Stimulated activated CD4-positive, alpha-beta T cell treated with anti-CD3 and anti-CD28 coated beads, Interleukin-4, amount 100 ng/mL, for 24 hours (primary cell): Measurements from ENCODE around the gene PARD3.
"Not testable (repeated sequence)": the region's sequence is repeated elsewhere in the genome, so short reads cannot be mapped to it uniquely, and the experiment has no call there.

Experiments used
- DNase-seq: peaks from one replicate; pipeline ENCODE4 v3.0.0-alpha.2; 2020

PARD3 gene

GRCh38 chr10:34359435-34359813 lies 455.7 kb downstream of the PARD3 start:
- no peak for DNase-seq

GRCh38 chr10:34358729-34359434 lies 456.2 kb downstream of the PARD3 start:
- no peak for DNase-seq

- DNase-seq = no peak
Observed at GRCh38 chr10:34356463-34356862, 458.6 kb downstream of the PARD3 start.

- DNase-seq = not testable (repeated sequence)
Observed at GRCh38 chr10:34353530-34353929, 461.6 kb downstream of the PARD3 start.

GRCh38 chr10:34352599-34353204 lies 462.4 kb downstream of the PARD3 start:
- DNase-seq = not testable (repeated sequence)

GRCh38 chr10:34351161-34351560 lies 463.9 kb downstream of the PARD3 start:
- no peak for DNase-seq

- DNase-seq = no peak
Observed at GRCh38 chr10:34348917-34349485, 466.1 kb downstream of the PARD3 start.

- no peak for DNase-seq
Observed at GRCh38 chr10:34348021-34348420, 467.1 kb downstream of the PARD3 start.

- no peak for DNase-seq
Observed at GRCh38 chr10:34347131-34347530, 468.0 kb downstream of the PARD3 start.

- DNase-seq = no peak
Observed at GRCh38 chr10:34346516-34347100, 468.5 kb downstream of the PARD3 start.

GRCh38 chr10:34345383-34345782 lies 469.7 kb downstream of the PARD3 start:
- DNase-seq = no peak

GRCh38 chr10:34343764-34344163 lies 471.3 kb downstream of the PARD3 start:
- no peak for DNase-seq

- DNase-seq = no peak
Observed at GRCh38 chr10:34341473-34341872, 473.6 kb downstream of the PARD3 start.

- DNase-seq = no peak
Observed at GRCh38 chr10:34340934-34341333, 474.2 kb downstream of the PARD3 start.

GRCh38 chr10:34339816-34340553 lies 475.1 kb downstream of the PARD3 start:
- no peak for DNase-seq

- DNase-seq = no peak
Observed at GRCh38 chr10:34337917-34338316, 477.2 kb downstream of the PARD3 start.

GRCh38 chr10:34335960-34336690 lies 479.0 kb downstream of the PARD3 start:
- DNase-seq = no peak

GRCh38 chr10:34334908-34335307 lies 480.2 kb downstream of the PARD3 start:
- DNase-seq = no peak

GRCh38 chr10:34333513-34333912 lies 481.6 kb downstream of the PARD3 start:
- DNase-seq = no peak

GRCh38 chr10:34327184-34327583 lies 487.9 kb downstream of the PARD3 start:
- DNase-seq = no peak

- DNase-seq = no peak
Observed at GRCh38 chr10:34323192-34323591, 491.9 kb downstream of the PARD3 start.

GRCh38 chr10:34320265-34320664 lies 494.8 kb downstream of the PARD3 start:
- DNase-seq = no peak
